Psoas muscle (tissue), 8 donors: ENCODE measurements around the gene KIF3B. TPM values are rescaled to one million over a fixed set of nuclear protein-coding genes. Genes with fewer than 3 reads are reported as not detected.
A peak's percentile ranks its signal among the peaks of the same experiment; 100 is the strongest.

Experiments
- ATAC-seq, 4 donors: fragments of 200-7000 bp; cut with Tn5 transposase; one replicate each; pipeline ENCODE4 v1.9.1; 2020; ENCODE audit warnings: moderate library complexity in 3 of 4, mild to moderate bottlenecking in 2 of 4
- DNase-seq, 2 donors: peaks; one replicate each; pipeline ENCODE4 v3.0.0-alpha.2; 2020
- H3K27ac ChIP-seq: fragments of 200-600 bp; one replicate; pipeline ENCODE4 v1.8.0; 2022
- H3K27me3 ChIP-seq, 3 donors: fragments of 200-600 bp in 1 of 3; one replicate each; pipeline versions ENCODE4 v1.6.1 to v1.8.0; 2013 to 2022; ENCODE audit warnings: low read length in 2 of 3, mild to moderate bottlenecking in 2 of 3, moderate library complexity in 1 of 3; ENCODE audit not compliant: insufficient read depth in 3 of 3
- H3K36me3 ChIP-seq, 2 donors: fragments of 200-600 bp in 1 of 2; one replicate each; pipeline versions ENCODE4 v1.6.1 to v1.8.0; 2013 to 2022; ENCODE audit warnings: low read depth in 1 of 2, mild to moderate bottlenecking in 1 of 2, moderate library complexity in 1 of 2; ENCODE audit not compliant: insufficient read depth in 1 of 2
- H3K4me1 ChIP-seq: fragments of 200-600 bp; one replicate; pipeline ENCODE4 v1.8.0; 2022
- H3K4me3 ChIP-seq: fragments of 200-600 bp; one replicate; pipeline ENCODE4 v1.8.0; 2022; ENCODE audit warnings: mild to moderate bottlenecking
- H3K9me3 ChIP-seq: fragments of 200-600 bp; one replicate; pipeline ENCODE4 v1.8.0; 2022
- CTCF ChIP-seq: fragments of 200-600 bp; IDR thresholded peaks from one replicate; pipeline ENCODE4 v1.8.0; 2022; ENCODE audit warnings: antibody characterized with exemption
- WGBS, 3 donors: extraction: QIAGEN DNeasy Blood & Tissue Kit; methylation state at CpG; one replicate each; pipeline versions ENCODE4 v1.1.6 to v1.1.7; 2013; 5-methylcytosine and 5-hydroxymethylcytosine counted together
- intact Hi-C, 2 donors: fragments of 100-400 bp; cut with DNase I; formaldehyde crosslinking; loops; one replicate each; pipeline versions ENCODE4 v1.11.0 to v1.14.2; 2022
- polyA plus RNA-seq, 3 donors: library from polyadenylated mRNA; stranded (reverse); fragments of 200-250 nt; gene quantifications; one replicate each; pipeline ENCODE4 v1.2.3, GENCODE V29; 2013
- total RNA-seq, 4 donors: library from RNA; stranded (reverse); fragmentation: NEBNext Ultra II Directional in 2 of 4; extraction: Animal tissue kit (Norgen Biotek cat#: 25700) in 2 of 4; gene quantifications; one replicate each; pipeline versions ENCODE4 v1.2.1 to v1.2.4, GENCODE V29; 2021 to 2023
- donor health status: healthy with polysubstance abuse.
- donor health status: DM: no; HTN: no; CAD: no; lungs with moderate emphysema.
- donor health status: Bipolar disorder and iron deficiency.
- donor health status: healthy.
- donor health status: DM: yes; HTN: yes; CAD: no.
- donor health status: DM: no; HTN: no; CAD: no.
- donor health status: DM: no; HTN: no; CAD: no.
- donor health status: DM: yes; HTN: yes; CAD: no.

The KIF3B gene
- total and polyA plus RNA-seq, 7 donors = 3.3 to 11.4 (median 7.5) TPM

- Histone ChIP-seq H3K27ac (peak overlapping the region; percentile 98), H3K36me3 (no peaks in the 10 kb centered on the region), H3K9me3 (no peaks in the 10 kb centered on the region), H3K4me3 (peak overlapping the region; percentile 96), H3K4me1 (peaks cover 48% of the 10 kb centered on the region), H3K27me3 (no peaks in the 10 kb centered on the region)
- DNase-seq (peak; percentile 77 to 87), ATAC-seq (peak; percentile 33 to 50 (median 48))
- 1% methylated on average over 29 to 43 of the region's 46 CpGs for WGBS, 3 donors
- intact Hi-C loops = loop anchor here in 1 of 2 donors (10.0 kb wide), 1 partner anchor 154 kb away; the partner anchor contains the start of genes PLAGL2 and POFUT1
- TF ChIP-seq CTCF = no peak
These were observed 81.6 kb downstream of the KIF3B start for GRCh38 chr20:32358883-32359632.

- ATAC-seq = no peak
- Histone ChIP-seq H3K36me3 (no peaks in the 10 kb centered on the region), H3K27me3 (no peaks in the 10 kb centered on the region), H3K9me3 (no peaks in the 10 kb centered on the region), H3K4me3 (peak overlapping the region; percentile 96), H3K27ac (peak overlapping the region; percentile 98), H3K4me1 (peaks cover 54% of the 10 kb centered on the region)
- DNase-seq = no peak
- no peak for TF ChIP-seq CTCF
- intact Hi-C loops = loop anchor here (2.0 to 10.0 kb wide), 2 partner anchors 153 to 155 kb away; partner anchors contain the start of genes PLAGL2 (in 2 of the 2) and POFUT1 (in 2 of the 2)
- 13 to 26% (median 17%) methylated on average over 11 of the region's 11 CpGs for WGBS, 3 donors
These were observed 82.3 kb downstream of the KIF3B start for GRCh38 chr20:32359633-32360332.

GRCh38 chr20:32360333-32360634 lies 82.8 kb downstream of the KIF3B start:
- H3K4me1 ChIP-seq = peaks cover 59% of the 10 kb centered on the region
- peak overlapping the region; percentile 98 for H3K27ac ChIP-seq
- ATAC-seq = no peak
- H3K36me3 ChIP-seq = no peaks in the 10 kb centered on the region
- no peaks in the 10 kb centered on the region for H3K9me3 ChIP-seq
- no peak for DNase-seq
- TF ChIP-seq CTCF = no peak
- H3K27me3 ChIP-seq = no peaks in the 10 kb centered on the region
- WGBS, 3 donors = 13 to 44% (median 23%) methylated on average over 5 of the region's 5 CpGs
- H3K4me3 ChIP-seq = peak overlapping the region; percentile 96
- intact Hi-C loops = loop anchor here in 1 of 2 donors (2.0 kb wide), 1 partner anchor 153 kb away; the partner anchor contains the start of genes PLAGL2 and POFUT1

GRCh38 chr20:32362901-32363364 lies 85.5 kb downstream of the KIF3B start:
- H3K9me3 ChIP-seq = no peaks in the 10 kb centered on the region
- no peak for TF ChIP-seq CTCF
- ATAC-seq (no peak), DNase-seq (no peak)
- peak overlapping the region; percentile 4 for H3K4me3 ChIP-seq
- H3K36me3 ChIP-seq = peaks cover 0 to 7% of the 10 kb centered on the region in 2 donors
- intact Hi-C loops = no loop called here
- 18 to 37% (median 21%) methylated on average over 4 of the region's 4 CpGs for WGBS, 3 donors
- H3K27ac ChIP-seq = peak overlapping the region; percentile 66
- H3K4me1 ChIP-seq = peaks cover 73% of the 10 kb centered on the region
- H3K27me3 ChIP-seq = no peaks in the 10 kb centered on the region
